GM19099 (cell line): ENCODE data around the gene CYP26B1.

Source experiments
- POLR2A ChIP-seq: IDR thresholded peaks from 3 replicates; pipeline ENCODE4 v1.6.1; 2011; ENCODE audit warnings: low read depth; ENCODE audit not compliant: insufficient read length; ENCODE audit errors: extremely low read depth

Gene CYP26B1

GRCh38 chr2:72148003-72148836, 558 bp upstream of the CYP26B1 start:
- TF ChIP-seq POLR2A = no peak

- no peak for TF ChIP-seq POLR2A
Measured at GRCh38 chr2:72146347-72147302, 1.0 kb downstream of the CYP26B1 start.

GRCh38 chr2:72145658-72146329, 1.9 kb downstream of the CYP26B1 start:
- no peak for TF ChIP-seq POLR2A

GRCh38 chr2:72145289-72145657, 2.4 kb downstream of the CYP26B1 start:
- no peak for TF ChIP-seq POLR2A

GRCh38 chr2:72144632-72145288, 2.9 kb downstream of the CYP26B1 start:
- no peak for TF ChIP-seq POLR2A

- no peak for TF ChIP-seq POLR2A
Measured at GRCh38 chr2:72144274-72144631, 3.4 kb downstream of the CYP26B1 start.

- no peak for TF ChIP-seq POLR2A
Measured at GRCh38 chr2:72143441-72144273, 4.0 kb downstream of the CYP26B1 start.

GRCh38 chr2:72142570-72143440, 4.9 kb downstream of the CYP26B1 start:
- no peak for TF ChIP-seq POLR2A

- TF ChIP-seq POLR2A = no peak
Measured at GRCh38 chr2:72141881-72142451, 5.7 kb downstream of the CYP26B1 start.

- TF ChIP-seq POLR2A = no peak
Measured at GRCh38 chr2:72141032-72141645, 6.5 kb downstream of the CYP26B1 start.

GRCh38 chr2:72140621-72140960, 7.1 kb downstream of the CYP26B1 start:
- TF ChIP-seq POLR2A = no peak

- no peak for TF ChIP-seq POLR2A
Measured at GRCh38 chr2:72139874-72140620, 7.6 kb downstream of the CYP26B1 start.
